AG20443 (cell line): ENCODE measurements around the gene PDE8B.
"Not testable (repeated sequence)": the region's sequence is repeated elsewhere in the genome, so short reads cannot be mapped to it uniquely, and the experiment has no call there.

Experiments
- DNase-seq: peaks from one replicate; pipeline ENCODE4 v3.0.0; 2012; ENCODE audit warnings: low spot score, mixed read lengths

Gene PDE8B

DNA sequence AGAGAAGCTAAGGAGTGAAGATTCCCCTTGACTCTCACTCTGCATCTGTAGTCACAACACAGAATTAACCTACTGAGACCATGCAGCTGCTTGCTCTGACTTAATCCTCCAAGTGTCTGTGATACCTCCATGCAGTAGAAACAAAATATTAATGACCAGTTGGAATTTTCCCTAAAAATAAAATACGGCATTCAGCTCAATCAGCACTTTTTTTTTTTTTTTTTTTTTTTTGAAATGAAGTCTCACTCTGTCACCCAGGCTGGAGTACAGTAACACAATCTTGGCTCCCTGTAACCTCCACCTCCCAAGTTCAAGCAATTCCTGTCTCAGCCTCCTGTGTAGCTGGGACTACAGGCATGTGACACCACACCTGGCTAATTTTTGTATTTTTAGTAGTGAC lies 233.2 kb downstream of the PDE8B start:
- DNase-seq = no peak

DNA sequence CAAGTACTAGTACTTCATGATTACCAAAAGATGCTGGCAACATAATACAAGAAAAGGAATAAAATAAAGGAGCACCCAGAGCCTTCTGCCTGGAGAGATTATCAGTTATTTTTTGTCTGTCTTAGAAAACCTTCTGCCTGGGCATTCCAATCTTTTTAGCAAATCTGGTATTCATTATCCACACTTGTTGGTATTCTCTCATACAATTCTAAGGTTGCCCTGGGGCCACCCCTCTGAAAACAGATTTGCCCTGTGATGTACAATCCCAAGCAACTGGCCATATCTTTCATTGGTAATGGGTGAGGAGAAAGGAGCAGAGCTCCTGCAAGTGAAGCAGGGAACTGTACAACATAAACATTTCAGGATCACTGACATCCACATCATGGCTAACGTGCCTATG lies 233.9 kb downstream of the PDE8B start:
- peak; percentile 24 for DNase-seq

DNA sequence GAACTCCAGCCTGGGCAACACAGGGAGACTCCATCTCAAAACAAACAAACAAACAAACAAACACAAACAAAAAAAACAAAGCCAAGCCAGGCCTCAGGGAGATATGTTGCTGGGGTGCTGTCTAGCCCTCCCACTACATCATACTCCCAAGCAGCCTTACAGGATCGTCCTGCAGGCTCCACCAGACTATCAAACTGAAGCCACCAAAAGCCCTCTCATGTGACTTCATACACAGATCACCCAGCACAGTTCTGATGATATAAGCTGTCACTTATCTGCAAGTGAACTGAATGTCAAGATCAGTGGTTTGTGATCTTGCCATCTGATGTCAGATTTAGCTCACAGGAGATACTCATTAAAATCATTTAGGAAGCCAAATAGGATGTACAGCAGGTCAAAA lies 238.4 kb downstream of the PDE8B start:
- no peak for DNase-seq

DNA sequence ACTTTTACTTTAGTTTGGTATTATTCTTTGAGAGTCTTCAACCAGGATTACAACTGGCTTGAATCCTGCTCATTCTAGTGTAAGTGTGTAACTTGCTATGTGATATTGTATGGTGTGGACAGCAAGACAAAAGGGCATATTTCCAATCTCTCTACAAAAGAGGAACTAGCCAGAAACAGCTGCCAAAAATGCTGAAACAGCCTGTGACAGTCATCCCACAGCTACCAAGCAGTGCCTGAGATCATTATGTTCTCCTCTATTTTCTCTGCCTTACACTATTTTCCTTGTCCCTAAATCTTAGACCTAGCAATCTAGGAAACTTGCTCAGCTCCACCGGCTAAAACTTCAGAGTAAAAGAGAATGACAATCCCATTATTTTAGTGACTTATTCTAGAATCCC lies 238.8 kb downstream of the PDE8B start:
- DNase-seq = no peak

- DNase-seq = no peak
These were observed 239.5 kb downstream of the PDE8B start for GRCh38 chr5:77449981-77450380.

DNA sequence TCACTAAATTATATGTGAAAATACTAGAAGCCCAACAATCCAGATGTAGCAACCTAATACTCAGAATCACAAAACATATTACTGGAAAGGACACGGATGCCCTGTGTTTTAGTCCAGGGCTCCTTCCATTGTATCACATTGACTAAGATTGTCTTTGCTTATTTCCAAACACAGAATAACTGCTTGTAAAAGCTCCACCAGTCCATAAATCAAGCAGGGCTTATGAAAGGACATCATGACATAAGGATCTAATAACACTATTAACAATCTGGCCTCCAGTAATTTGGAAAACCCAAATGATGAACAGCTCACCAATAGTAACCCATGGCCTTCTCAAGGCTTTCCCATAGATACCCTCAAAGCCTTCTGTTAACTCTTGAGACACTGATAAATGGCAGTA lies 241.9 kb downstream of the PDE8B start:
- DNase-seq = no peak

- DNase-seq = no peak
These were observed 243.6 kb downstream of the PDE8B start for GRCh38 chr5:77454123-77454522.

DNA sequence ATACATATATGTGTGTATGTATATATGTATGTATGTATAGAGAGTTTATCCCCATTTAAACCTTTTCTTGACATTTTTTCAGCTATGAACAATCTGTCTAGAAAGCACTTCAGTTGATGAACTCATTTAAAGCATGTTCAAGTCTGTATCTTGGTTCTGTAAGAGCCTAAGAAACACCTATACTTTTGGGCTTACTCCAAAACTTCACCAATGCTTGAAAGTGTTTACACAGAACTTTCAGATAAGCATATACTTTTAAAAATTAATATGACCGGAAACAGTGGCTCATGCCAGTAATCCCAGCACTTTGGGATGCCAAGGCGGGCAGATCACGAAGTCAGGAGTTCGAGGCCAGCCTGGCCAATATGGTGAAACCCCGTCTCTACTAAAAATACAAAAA lies 250.8 kb downstream of the PDE8B start:
- DNase-seq = no peak

DNA sequence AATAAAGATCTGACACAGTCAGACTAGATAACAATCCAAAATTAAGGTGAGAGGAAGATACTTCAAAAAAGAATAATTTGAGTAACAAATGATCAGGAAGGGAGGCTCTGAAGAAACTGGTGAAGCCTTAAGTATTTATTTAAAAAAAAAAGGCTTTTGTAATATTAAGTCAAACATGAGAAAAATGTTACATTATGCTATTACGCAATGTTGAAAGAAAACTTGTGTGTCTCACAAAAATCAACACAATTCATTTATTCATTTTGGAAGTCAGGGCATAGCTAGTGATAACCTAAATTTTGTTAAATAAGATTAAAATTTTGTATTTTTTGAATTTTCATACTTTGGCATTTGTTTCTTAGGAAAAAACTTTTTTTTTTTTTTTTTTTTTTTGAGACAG lies 253.4 kb downstream of the PDE8B start:
- DNase-seq = peak; percentile 8

- DNase-seq = not testable (repeated sequence)
These were observed 258.4 kb downstream of the PDE8B start for GRCh38 chr5:77468875-77469274.

DNA sequence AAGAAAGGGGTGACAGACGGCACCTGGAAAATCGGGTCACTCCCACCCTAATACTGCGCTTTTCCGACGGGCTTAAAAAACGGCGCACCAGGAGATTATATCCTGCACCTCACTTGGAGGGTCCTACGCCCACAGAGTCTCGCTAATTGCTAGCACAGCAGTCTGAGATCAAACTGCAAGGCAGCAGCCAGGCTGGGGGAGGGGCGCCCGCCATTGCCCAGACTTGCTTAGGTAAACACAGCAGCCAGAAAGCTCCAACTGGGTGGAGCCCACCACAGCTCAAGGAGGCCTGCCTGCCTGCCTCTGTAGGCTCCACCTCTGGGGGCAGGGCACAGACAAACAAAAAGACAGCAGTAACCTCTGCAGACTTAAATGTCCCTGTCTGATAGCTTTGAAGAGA lies 264.6 kb downstream of the PDE8B start:
- not testable (repeated sequence) for DNase-seq
